SK-N-MC (cell line): Measurements from ENCODE around the gene METAP1.

Source experiments
- EZH2 ChIP-seq: fragments of 200-600 bp; sonication (generic); IDR thresholded peaks from one replicate; pipeline ENCODE4 v1.6.1; 2017; ENCODE audit warnings: antibody characterized with exemption
- POLR2AphosphoS5 ChIP-seq: IDR thresholded peaks from 2 replicates; pipeline ENCODE4 v1.6.1; 2012; ENCODE audit warnings: mild to moderate bottlenecking, low read depth, low read length, borderline replicate concordance

GRCh38 chr4:99033956-99034355 is 38.4 kb downstream of the METAP1 start:
- TF ChIP-seq POLR2AphosphoS5 (no peak), EZH2 (no peak)
